Osteocyte (in vitro differentiated cells): Measurements from ENCODE around the gene TTLL13. TPM values are rescaled to one million over a fixed set of nuclear protein-coding genes. Genes with fewer than 3 reads are reported as not detected.

Experiments used
- DNase-seq: peaks from one replicate; pipeline ENCODE4 v3.0.0; 2021; ENCODE audit warnings: mixed read lengths; ENCODE audit not compliant: unreplicated experiment; ENCODE audit errors: extremely low spot score
- H3K27ac Mint-ChIP-seq: one replicate; pipeline ENCODE4 v1.8.0; 2021; ENCODE audit warnings: mild to moderate bottlenecking, mixed read lengths; ENCODE audit not compliant: unreplicated experiment
- H3K27me3 Mint-ChIP-seq: one replicate; pipeline ENCODE4 v1.8.0; 2021; ENCODE audit warnings: mixed read lengths; ENCODE audit not compliant: unreplicated experiment
- H3K36me3 Mint-ChIP-seq: one replicate; pipeline ENCODE4 v1.8.0; 2021; ENCODE audit warnings: mixed read lengths; ENCODE audit not compliant: unreplicated experiment
- H3K4me1 Mint-ChIP-seq: one replicate; pipeline ENCODE4 v1.8.0; 2021; ENCODE audit warnings: mixed read lengths; ENCODE audit not compliant: unreplicated experiment
- H3K4me3 Mint-ChIP-seq: one replicate; pipeline ENCODE4 v1.8.0; 2021; ENCODE audit warnings: mild to moderate bottlenecking, moderate library complexity, mixed read lengths; ENCODE audit not compliant: unreplicated experiment
- H3K9me3 Mint-ChIP-seq: one replicate; pipeline ENCODE4 v1.8.0; 2021; ENCODE audit warnings: mixed read lengths; ENCODE audit not compliant: unreplicated experiment
- total RNA-seq: library from RNA; stranded (reverse); gene quantifications from 2 replicates; pipeline ENCODE4 v1.2.1, GENCODE V29; 2021
- TF ChIP-seq, protein P1 (sequence below): fragments of 200-600 bp; sonication (generic); IDR thresholded peaks from 2 replicates; pipeline ENCODE4 v1.5.0; 2021; ENCODE audit warnings: antibody characterized with exemption, mild to moderate bottlenecking, moderate library complexity

TTLL13 gene
- total RNA-seq, 1 donor from 2014 or later, result not detected

DNA sequence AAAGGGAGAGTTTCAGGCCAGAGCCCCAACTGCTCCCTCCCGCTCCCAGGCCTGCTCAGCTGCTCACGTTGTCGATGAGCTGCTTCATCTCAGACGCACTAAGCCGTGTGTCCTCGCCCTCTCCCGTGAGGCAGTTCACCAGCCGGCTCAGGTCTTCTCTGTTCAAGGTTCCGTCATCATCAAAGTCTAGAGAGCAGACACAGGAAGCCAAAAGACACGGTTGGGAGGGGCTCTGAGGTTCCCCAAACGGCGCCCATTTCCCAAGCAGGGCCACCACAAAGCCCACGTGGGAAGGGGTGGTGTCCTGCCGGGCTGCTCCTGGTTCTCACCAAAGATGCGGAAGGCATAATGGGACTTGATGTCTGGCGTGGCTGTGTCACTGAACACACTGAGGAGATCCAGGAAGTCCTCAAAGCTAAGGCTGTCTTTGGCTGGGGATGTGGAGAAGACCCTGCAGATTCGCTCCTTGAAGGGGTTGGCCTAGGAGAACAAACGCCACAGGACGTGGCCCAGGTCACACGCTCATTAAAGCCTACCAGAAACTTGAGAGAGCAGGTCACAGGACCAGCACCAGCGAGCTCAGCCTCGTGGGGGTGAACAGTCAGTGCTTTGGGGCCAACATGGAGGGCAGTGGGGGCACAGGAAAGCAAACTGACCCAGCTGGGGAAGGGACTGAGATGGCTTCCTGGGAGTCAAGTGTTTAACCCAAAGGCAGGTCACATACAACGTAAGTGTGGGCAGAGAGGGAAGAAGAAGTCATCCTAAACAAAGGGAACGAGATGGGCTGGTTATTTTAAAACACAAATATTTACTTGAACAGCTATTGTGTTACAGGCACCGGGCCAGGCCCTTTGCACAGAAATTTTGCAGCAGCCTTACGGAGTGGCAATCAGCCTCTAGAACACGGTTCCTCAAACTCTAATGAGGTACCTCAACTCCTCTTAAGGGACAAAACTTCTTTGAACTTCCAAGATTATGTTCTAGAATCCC is 18.0 kb upstream of the TTLL13 start:
- TF ChIP-seq, protein P1, sequence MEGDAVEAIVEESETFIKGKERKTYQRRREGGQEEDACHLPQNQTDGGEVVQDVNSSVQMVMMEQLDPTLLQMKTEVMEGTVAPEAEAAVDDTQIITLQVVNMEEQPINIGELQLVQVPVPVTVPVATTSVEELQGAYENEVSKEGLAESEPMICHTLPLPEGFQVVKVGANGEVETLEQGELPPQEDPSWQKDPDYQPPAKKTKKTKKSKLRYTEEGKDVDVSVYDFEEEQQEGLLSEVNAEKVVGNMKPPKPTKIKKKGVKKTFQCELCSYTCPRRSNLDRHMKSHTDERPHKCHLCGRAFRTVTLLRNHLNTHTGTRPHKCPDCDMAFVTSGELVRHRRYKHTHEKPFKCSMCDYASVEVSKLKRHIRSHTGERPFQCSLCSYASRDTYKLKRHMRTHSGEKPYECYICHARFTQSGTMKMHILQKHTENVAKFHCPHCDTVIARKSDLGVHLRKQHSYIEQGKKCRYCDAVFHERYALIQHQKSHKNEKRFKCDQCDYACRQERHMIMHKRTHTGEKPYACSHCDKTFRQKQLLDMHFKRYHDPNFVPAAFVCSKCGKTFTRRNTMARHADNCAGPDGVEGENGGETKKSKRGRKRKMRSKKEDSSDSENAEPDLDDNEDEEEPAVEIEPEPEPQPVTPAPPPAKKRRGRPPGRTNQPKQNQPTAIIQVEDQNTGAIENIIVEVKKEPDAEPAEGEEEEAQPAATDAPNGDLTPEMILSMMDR, result no peak
- DNase-seq, result no peak
- Mint-ChIP-seq H3K27me3 (no peaks in the 10 kb centered on the region), H3K27ac (no peak overlapping the region), H3K9me3 (no peaks in the 10 kb centered on the region), H3K36me3 (peaks cover 20% of the 10 kb centered on the region), H3K4me1 (peaks cover 17% of the 10 kb centered on the region), H3K4me3 (peak overlapping the region; percentile 4)

- Mint-ChIP-seq H3K4me3 (peak overlapping the region; percentile 79), H3K36me3 (peaks cover 18% of the 10 kb centered on the region), H3K27me3 (no peaks in the 10 kb centered on the region), H3K9me3 (no peaks in the 10 kb centered on the region), H3K27ac (no peak overlapping the region), H3K4me1 (peaks cover 17% of the 10 kb centered on the region)
- DNase-seq, result no peak
- TF ChIP-seq, protein P1, result no peak
Measured at GRCh38 chr15:90232196-90232595, 17.2 kb upstream of the TTLL13 start.

GRCh38 chr15:90232941-90233386 is 16.4 kb upstream of the TTLL13 start:
- DNase-seq, result no peak
- peak overlapping the region; percentile 64 for H3K27ac Mint-ChIP-seq
- peaks cover 17% of the 10 kb centered on the region for H3K36me3 Mint-ChIP-seq
- no peaks in the 10 kb centered on the region for H3K9me3 Mint-ChIP-seq
- peak overlapping the region; percentile 79 for H3K4me3 Mint-ChIP-seq
- H3K27me3 Mint-ChIP-seq, result no peaks in the 10 kb centered on the region
- TF ChIP-seq, protein P1, result peak; percentile 56
- peaks cover 17% of the 10 kb centered on the region for H3K4me1 Mint-ChIP-seq

- H3K4me1 Mint-ChIP-seq, result peaks cover 17% of the 10 kb centered on the region
- peaks cover 22% of the 10 kb centered on the region for H3K36me3 Mint-ChIP-seq
- no peaks in the 10 kb centered on the region for H3K9me3 Mint-ChIP-seq
- DNase-seq, result peak; percentile 99
- no peaks in the 10 kb centered on the region for H3K27me3 Mint-ChIP-seq
- TF ChIP-seq, protein P1, result no peak
- peak within 1 kb of the TSS; percentile 79 for H3K4me3 Mint-ChIP-seq
- peak within 1 kb of the TSS; percentile 73 for H3K27ac Mint-ChIP-seq
Measured at GRCh38 chr15:90233387-90234095, 15.8 kb upstream of the TTLL13 start, which contains the start of gene CIB1. CIB1 (minus strand) TSS chr15:90233941; CDS start chr15:90233885, 56 bp downstream.
